B cell (primary cell): ENCODE results near the gene REM2.
"Not testable (repeated sequence)": the region's sequence is repeated elsewhere in the genome, so short reads cannot be mapped to it uniquely, and the experiment has no call there.

Experiments used
- CTCF ChIP-seq: fragments of 200-600 bp; IDR thresholded peaks from one replicate; pipeline ENCODE4 v1.8.0; 2022; ENCODE audit warnings: antibody characterized with exemption, mild to moderate bottlenecking
- EZH2 ChIP-seq: IDR thresholded peaks from 2 replicates; pipeline ENCODE4 v1.6.1; 2012; ENCODE audit warnings: borderline replicate concordance, low read depth, mild to moderate bottlenecking, moderate library complexity, low read length; ENCODE audit not compliant: insufficient read depth, poor library complexity, severe bottlenecking

DNA sequence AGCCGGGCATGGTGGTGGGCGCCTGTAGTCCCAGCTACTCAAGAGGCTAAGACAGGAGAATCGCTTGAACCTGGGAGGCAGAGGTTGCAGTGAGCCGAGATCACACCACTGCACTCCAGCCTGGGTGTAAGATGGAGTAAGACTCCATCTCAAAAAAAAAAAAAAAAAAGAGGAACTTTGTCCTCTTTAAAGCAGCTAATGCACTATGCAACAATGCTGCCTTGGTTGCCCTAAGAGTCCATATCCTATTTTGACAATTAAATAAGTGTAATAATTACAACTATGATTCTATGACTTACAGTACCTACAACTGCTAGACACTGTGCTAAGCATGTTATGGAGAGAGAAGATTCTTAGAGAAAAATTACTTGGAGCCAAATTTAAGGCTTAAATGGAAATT is 31.8 kb downstream of the REM2 start:
- not testable (repeated sequence) for TF ChIP-seq CTCF, EZH2
